NB4 (cell line): ENCODE data around the gene HECTD3.

Experiments used
- CTCF ChIP-seq: IDR thresholded peaks from one replicate; pipeline ENCODE4 v1.5.1; 2012; ENCODE audit warnings: low read depth, low read length
- MAX ChIP-seq: IDR thresholded peaks from 2 replicates; pipeline ENCODE4 v1.6.1; 2011; ENCODE audit warnings: low read depth, low read length

GRCh38 chr1:45005761-45006160 lies 5.4 kb downstream of the HECTD3 start:
- TF ChIP-seq MAX (no peak), CTCF (no peak)
